HEK293 (cell line): ENCODE data around the gene SIPA1.
A peak's percentile ranks its signal among the peaks of the same experiment; 100 is the strongest.

Experiments used
- BCL11A ChIP-seq: fragments of 450-650 bp; formaldehyde crosslinking; IDR thresholded peaks from 2 replicates; pipeline ENCODE4 v1.5.1; 2016; ENCODE audit warnings: low read depth, missing biosample characterization, missing genetic modification characterization
- EGR2 ChIP-seq: fragments of 450-650 bp; formaldehyde crosslinking; IDR thresholded peaks from 2 replicates; pipeline ENCODE4 v1.5.1; 2016; ENCODE audit warnings: low read depth, missing biosample characterization, missing genetic modification characterization
- GLI2 ChIP-seq: fragments of 450-650 bp; formaldehyde crosslinking; IDR thresholded peaks from 2 replicates; pipeline ENCODE4; 2017; ENCODE audit warnings: missing biosample characterization, missing genetic modification characterization, low read depth, borderline replicate concordance
- HOXD13 ChIP-seq: sonication (generic); formaldehyde crosslinking; IDR thresholded peaks from 2 replicates; pipeline ENCODE4 v1.8.0; 2022; ENCODE audit warnings: missing genetic modification reagents, borderline replicate concordance
- IKZF3 ChIP-seq: fragments of 450-650 bp; IDR thresholded peaks from 2 replicates; pipeline ENCODE4 v1.5.0; 2018; ENCODE audit warnings: missing biosample characterization, mild to moderate bottlenecking, missing genetic modification characterization, moderate library complexity
- KLF10 ChIP-seq: fragments of 450-650 bp; IDR thresholded peaks from 2 replicates; pipeline ENCODE4 v1.5.1; 2018; ENCODE audit warnings: missing biosample characterization, mild to moderate bottlenecking, missing genetic modification characterization
- KLF8 ChIP-seq: fragments of 450-650 bp; formaldehyde crosslinking; IDR thresholded peaks from 2 replicates; pipeline ENCODE4 v1.5.1; 2016; ENCODE audit warnings: missing biosample characterization, missing genetic modification characterization
- OSR2 ChIP-seq: fragments of 450-650 bp; formaldehyde crosslinking; IDR thresholded peaks from 2 replicates; pipeline ENCODE4 v1.5.1; 2016; ENCODE audit warnings: missing biosample characterization, missing genetic modification characterization
- SP2 ChIP-seq: fragments of 450-650 bp; formaldehyde crosslinking; IDR thresholded peaks from 2 replicates; pipeline ENCODE4 v1.5.1; 2016; ENCODE audit warnings: missing biosample characterization, missing genetic modification characterization
- SP7 ChIP-seq: fragments of 450-650 bp; formaldehyde crosslinking; IDR thresholded peaks from 2 replicates; pipeline ENCODE4 v1.5.1; 2016; ENCODE audit warnings: missing biosample characterization, missing genetic modification characterization
- TCF7L2 ChIP-seq: IDR thresholded peaks from 2 replicates; pipeline ENCODE4 v1.6.1; 2011; ENCODE audit warnings: low read depth, mild to moderate bottlenecking, inconsistent platforms, low read length, moderate library complexity, borderline replicate concordance
- YY2 ChIP-seq: fragments of 450-650 bp; formaldehyde crosslinking; IDR thresholded peaks from 2 replicates; pipeline ENCODE4 v1.5.1; 2016; ENCODE audit warnings: missing biosample characterization, missing genetic modification characterization
- ZBTB21 ChIP-seq: fragments of 450-650 bp; formaldehyde crosslinking; IDR thresholded peaks from 2 replicates; pipeline ENCODE4 v1.5.1; 2017; ENCODE audit warnings: missing biosample characterization, missing genetic modification characterization
- ZEB2 ChIP-seq: fragments of 450-650 bp; formaldehyde crosslinking; IDR thresholded peaks from 2 replicates; pipeline ENCODE4 v1.5.1; 2016; ENCODE audit warnings: missing biosample characterization, missing genetic modification characterization
- ZNF16 ChIP-seq: fragments of 450-650 bp; formaldehyde crosslinking; IDR thresholded peaks from 2 replicates; pipeline ENCODE4 v1.5.1; 2016; ENCODE audit warnings: low read depth, missing biosample characterization, missing genetic modification characterization
- ZNF23 ChIP-seq: fragments of 450-650 bp; formaldehyde crosslinking; IDR thresholded peaks from 2 replicates; pipeline ENCODE4 v1.5.1; 2016; ENCODE audit warnings: missing biosample characterization, missing genetic modification characterization, borderline replicate concordance
- ZNF530 ChIP-seq: fragments of 450-650 bp; formaldehyde crosslinking; IDR thresholded peaks from 2 replicates; pipeline ENCODE4 v1.5.1; 2016; ENCODE audit warnings: low read depth, missing biosample characterization, missing genetic modification characterization
- ZNF558 ChIP-seq: fragments of 450-650 bp; formaldehyde crosslinking; IDR thresholded peaks from 2 replicates; pipeline ENCODE4 v1.5.1; 2016; ENCODE audit warnings: missing biosample characterization, missing genetic modification characterization
- ZNF623 ChIP-seq: fragments of 450-650 bp; formaldehyde crosslinking; IDR thresholded peaks from 2 replicates; pipeline ENCODE4 v1.5.1; 2016; ENCODE audit warnings: missing biosample characterization, missing genetic modification characterization
- ZNF654 ChIP-seq: fragments of 450-650 bp; formaldehyde crosslinking; IDR thresholded peaks from 2 replicates; pipeline ENCODE4 v1.5.1; 2016; ENCODE audit warnings: low read depth, missing biosample characterization, missing genetic modification characterization
- ZNF664 ChIP-seq: fragments of 450-650 bp; formaldehyde crosslinking; IDR thresholded peaks from 2 replicates; pipeline ENCODE4 v1.5.1; 2016; ENCODE audit warnings: missing biosample characterization, missing genetic modification characterization
- ZNF792 ChIP-seq: fragments of 450-650 bp; formaldehyde crosslinking; IDR thresholded peaks from 2 replicates; pipeline ENCODE4 v1.5.1; 2016; ENCODE audit warnings: missing biosample characterization, missing genetic modification characterization
- TF ChIP-seq, protein P1 (sequence below): IDR thresholded peaks from 2 replicates; pipeline ENCODE4 v1.6.1; 2011; ENCODE audit warnings: mild to moderate bottlenecking, low read depth, low read length, borderline replicate concordance
- TF ChIP-seq, protein P2 (sequence below): fragments of 450-650 bp; formaldehyde crosslinking; IDR thresholded peaks from 2 replicates; pipeline ENCODE4 v1.5.1; 2016; ENCODE audit warnings: missing biosample characterization, missing genetic modification characterization
- TF ChIP-seq, protein P3 (sequence below): fragments of 450-650 bp; formaldehyde crosslinking; IDR thresholded peaks from 2 replicates; pipeline ENCODE4 v1.5.1; 2016; ENCODE audit warnings: missing biosample characterization, missing genetic modification characterization
- TF ChIP-seq, protein P4 (sequence below): fragments of 450-650 bp; formaldehyde crosslinking; IDR thresholded peaks from 2 replicates; pipeline ENCODE4 v1.5.1; 2017; ENCODE audit warnings: missing biosample characterization, missing genetic modification characterization
- TF ChIP-seq, protein P5 (sequence below): fragments of 450-650 bp; formaldehyde crosslinking; conservative IDR thresholded peaks from 2 replicates; pipeline ENCODE4 v1.5.1; 2016; ENCODE audit warnings: low read depth, missing biosample characterization, missing genetic modification characterization
- TF ChIP-seq, protein P6 (sequence below): fragments of 450-650 bp; formaldehyde crosslinking; IDR thresholded peaks from 2 replicates; pipeline ENCODE4 v1.5.1; 2017; ENCODE audit warnings: missing biosample characterization, missing genetic modification characterization

SIPA1 gene

DNA sequence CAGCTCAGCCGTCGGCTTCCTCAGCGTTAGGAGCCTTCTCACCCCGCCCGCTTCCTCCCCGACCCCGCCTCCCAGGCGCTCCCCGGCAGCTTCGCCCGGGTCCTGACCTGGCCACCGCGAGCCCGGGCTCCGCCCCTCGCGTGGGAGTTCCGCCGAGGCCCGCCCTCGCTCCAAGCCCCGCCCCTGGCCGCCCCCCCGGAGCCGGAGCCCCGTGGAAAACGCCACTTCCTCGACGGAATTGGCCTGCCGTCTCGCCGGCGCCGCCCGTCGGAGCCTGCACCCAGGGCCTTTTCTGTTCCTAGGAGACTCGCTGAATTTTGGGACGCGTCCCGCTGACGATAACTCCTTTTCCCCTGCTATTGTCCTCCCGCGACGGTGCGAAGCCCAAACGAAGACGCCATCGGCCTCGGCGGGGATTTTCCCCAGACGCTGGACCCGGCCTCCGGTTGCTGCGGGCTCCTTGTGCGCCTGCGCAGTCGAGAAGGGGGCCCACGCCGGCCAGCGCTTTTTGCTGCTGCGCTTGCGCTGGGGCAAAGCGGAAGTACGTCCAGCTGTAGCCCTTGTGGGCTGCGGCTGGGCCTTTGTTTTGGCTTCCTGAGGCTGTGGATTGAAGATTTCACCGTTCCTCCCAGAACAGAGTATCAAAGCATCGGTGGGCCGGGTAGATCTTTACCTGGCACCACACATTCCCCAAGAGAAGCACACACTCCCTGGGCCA lies 14.8 kb downstream of the SIPA1 start (continued):
- TF ChIP-seq ZNF792 (tag by site-specific recombination) = no peak
- peak; percentile 44; the same call in 1 of the 2 replicates for TF ChIP-seq ZEB2
- no peak for TF ChIP-seq BCL11A (tag by site-specific recombination)
- no peak for TF ChIP-seq ZNF16 (tag by site-specific recombination)
- no peak for TF ChIP-seq ZNF654
- TF ChIP-seq, protein P1, sequence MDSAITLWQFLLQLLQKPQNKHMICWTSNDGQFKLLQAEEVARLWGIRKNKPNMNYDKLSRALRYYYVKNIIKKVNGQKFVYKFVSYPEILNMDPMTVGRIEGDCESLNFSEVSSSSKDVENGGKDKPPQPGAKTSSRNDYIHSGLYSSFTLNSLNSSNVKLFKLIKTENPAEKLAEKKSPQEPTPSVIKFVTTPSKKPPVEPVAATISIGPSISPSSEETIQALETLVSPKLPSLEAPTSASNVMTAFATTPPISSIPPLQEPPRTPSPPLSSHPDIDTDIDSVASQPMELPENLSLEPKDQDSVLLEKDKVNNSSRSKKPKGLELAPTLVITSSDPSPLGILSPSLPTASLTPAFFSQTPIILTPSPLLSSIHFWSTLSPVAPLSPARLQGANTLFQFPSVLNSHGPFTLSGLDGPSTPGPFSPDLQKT = no peak
- TF ChIP-seq GLI2 = no peak
- peak; percentile 72 for TF ChIP-seq SP2 (tag by site-specific recombination)
- no peak for TF ChIP-seq ZBTB21 (tag by site-specific recombination)
- TF ChIP-seq ZNF23 (tag by site-specific recombination) = no peak
- TF ChIP-seq IKZF3 (tag by site-specific recombination) = peak; percentile 49; the same call in 1 of the 2 replicates
- TF ChIP-seq OSR2 = no peak
- no peak for TF ChIP-seq KLF10 (tag by site-specific recombination)
- peak; percentile 17; the same call in 1 of the 2 replicates for TF ChIP-seq KLF8
- TF ChIP-seq, protein P2, sequence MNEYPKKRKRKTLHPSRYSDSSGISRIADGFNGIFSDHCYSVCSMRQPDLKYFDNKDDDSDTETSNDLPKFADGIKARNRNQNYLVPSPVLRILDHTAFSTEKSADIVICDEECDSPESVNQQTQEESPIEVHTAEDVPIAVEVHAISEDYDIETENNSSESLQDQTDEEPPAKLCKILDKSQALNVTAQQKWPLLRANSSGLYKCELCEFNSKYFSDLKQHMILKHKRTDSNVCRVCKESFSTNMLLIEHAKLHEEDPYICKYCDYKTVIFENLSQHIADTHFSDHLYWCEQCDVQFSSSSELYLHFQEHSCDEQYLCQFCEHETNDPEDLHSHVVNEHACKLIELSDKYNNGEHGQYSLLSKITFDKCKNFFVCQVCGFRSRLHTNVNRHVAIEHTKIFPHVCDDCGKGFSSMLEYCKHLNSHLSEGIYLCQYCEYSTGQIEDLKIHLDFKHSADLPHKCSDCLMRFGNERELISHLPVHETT (tag by site-specific recombination) = no peak
- no peak for TF ChIP-seq ZNF530 (tag by site-specific recombination)
- no peak for TF ChIP-seq HOXD13 (CRISPR knock-in tag)
- TF ChIP-seq, protein P3, sequence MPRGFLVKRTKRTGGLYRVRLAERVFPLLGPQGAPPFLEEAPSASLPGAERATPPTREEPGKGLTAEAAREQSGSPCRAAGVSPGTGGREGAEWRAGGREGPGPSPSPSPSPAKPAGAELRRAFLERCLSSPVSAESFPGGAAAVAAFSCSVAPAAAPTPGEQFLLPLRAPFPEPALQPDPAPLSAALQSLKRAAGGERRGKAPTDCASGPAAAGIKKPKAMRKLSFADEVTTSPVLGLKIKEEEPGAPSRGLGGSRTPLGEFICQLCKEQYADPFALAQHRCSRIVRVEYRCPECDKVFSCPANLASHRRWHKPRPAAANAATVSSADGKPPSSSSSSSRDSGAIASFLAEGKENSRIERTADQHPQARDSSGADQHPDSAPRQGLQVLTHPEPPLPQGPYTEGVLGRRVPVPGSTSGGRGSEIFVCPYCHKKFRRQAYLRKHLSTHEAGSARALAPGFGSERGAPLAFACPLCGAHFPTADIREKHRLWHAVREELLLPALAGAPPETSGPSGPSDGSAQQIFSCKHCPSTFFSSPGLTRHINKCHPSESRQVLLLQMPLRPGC (tag by site-specific recombination) = no peak
- TF ChIP-seq, protein P4, sequence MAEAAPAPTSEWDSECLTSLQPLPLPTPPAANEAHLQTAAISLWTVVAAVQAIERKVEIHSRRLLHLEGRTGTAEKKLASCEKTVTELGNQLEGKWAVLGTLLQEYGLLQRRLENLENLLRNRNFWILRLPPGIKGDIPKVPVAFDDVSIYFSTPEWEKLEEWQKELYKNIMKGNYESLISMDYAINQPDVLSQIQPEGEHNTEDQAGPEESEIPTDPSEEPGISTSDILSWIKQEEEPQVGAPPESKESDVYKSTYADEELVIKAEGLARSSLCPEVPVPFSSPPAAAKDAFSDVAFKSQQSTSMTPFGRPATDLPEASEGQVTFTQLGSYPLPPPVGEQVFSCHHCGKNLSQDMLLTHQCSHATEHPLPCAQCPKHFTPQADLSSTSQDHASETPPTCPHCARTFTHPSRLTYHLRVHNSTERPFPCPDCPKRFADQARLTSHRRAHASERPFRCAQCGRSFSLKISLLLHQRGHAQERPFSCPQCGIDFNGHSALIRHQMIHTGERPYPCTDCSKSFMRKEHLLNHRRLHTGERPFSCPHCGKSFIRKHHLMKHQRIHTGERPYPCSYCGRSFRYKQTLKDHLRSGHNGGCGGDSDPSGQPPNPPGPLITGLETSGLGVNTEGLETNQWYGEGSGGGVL (tag by site-specific recombination) = no peak
- TF ChIP-seq, protein P5, sequence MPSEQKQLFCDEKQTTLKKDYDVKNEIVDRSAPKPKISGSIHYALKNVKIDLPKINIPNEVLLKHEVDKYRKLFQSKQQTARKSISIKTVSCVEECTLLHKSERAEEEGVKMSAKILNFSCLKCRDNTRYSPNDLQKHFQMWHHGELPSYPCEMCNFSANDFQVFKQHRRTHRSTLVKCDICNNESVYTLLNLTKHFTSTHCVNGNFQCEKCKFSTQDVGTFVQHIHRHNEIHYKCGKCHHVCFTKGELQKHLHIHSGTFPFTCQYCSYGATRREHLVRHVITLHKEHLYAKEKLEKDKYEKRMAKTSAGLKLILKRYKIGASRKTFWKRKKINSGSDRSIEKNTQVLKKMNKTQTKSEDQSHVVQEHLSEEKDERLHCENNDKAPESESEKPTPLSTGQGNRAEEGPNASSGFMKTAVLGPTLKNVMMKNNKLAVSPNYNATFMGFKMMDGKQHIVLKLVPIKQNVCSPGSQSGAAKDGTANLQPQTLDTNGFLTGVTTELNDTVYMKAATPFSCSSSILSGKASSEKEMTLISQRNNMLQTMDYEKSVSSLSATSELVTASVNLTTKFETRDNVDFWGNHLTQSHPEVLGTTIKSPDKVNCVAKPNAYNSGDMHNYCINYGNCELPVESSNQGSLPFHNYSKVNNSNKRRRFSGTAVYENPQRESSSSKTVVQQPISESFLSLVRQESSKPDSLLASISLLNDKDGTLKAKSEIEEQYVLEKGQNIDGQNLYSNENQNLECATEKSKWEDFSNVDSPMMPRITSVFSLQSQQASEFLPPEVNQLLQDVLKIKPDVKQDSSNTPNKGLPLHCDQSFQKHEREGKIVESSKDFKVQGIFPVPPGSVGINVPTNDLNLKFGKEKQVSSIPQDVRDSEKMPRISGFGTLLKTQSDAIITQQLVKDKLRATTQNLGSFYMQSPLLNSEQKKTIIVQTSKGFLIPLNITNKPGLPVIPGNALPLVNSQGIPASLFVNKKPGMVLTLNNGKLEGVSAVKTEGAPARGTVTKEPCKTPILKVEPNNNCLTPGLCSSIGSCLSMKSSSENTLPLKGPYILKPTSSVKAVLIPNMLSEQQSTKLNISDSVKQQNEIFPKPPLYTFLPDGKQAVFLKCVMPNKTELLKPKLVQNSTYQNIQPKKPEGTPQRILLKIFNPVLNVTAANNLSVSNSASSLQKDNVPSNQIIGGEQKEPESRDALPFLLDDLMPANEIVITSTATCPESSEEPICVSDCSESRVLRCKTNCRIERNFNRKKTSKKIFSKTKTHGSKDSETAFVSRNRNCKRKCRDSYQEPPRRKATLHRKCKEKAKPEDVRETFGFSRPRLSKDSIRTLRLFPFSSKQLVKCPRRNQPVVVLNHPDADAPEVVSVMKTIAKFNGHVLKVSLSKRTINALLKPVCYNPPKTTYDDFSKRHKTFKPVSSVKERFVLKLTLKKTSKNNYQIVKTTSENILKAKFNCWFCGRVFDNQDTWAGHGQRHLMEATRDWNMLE = no peak
- TF ChIP-seq, protein P6, sequence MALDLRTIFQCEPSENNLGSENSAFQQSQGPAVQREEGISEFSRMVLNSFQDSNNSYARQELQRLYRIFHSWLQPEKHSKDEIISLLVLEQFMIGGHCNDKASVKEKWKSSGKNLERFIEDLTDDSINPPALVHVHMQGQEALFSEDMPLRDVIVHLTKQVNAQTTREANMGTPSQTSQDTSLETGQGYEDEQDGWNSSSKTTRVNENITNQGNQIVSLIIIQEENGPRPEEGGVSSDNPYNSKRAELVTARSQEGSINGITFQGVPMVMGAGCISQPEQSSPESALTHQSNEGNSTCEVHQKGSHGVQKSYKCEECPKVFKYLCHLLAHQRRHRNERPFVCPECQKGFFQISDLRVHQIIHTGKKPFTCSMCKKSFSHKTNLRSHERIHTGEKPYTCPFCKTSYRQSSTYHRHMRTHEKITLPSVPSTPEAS = no peak
- no peak for TF ChIP-seq YY2 (tag by site-specific recombination)
- TF ChIP-seq TCF7L2 = no peak
- no peak for TF ChIP-seq ZNF623 (tag by site-specific recombination)
- 0 out of 2 replicates have a peak, but pooled peaks have one; percentile 36 for TF ChIP-seq SP7
- TF ChIP-seq EGR2 = no peak
- no peak for TF ChIP-seq ZNF664
- TF ChIP-seq ZNF558 = no peak
